Esophagus squamous epithelium (tissue), 5 donors: ENCODE measurements around the gene PCF11. TPM values are rescaled to one million over a fixed set of nuclear protein-coding genes. Genes with fewer than 3 reads are reported as not detected.

Experiments used
- DNase-seq: peaks from one replicate; lab custom pipeline; 2025; lab: John Stamatoyannopoulos, UW
- H3K27ac ChIP-seq, 4 donors: fragments of 200-600 bp; sonication (generic); one replicate each; pipeline ENCODE4 v1.5.1; 2016 to 2019; ENCODE audit warnings: mild to moderate bottlenecking in 1 of 4
- H3K27me3 ChIP-seq, 4 donors: fragments of 200-600 bp; sonication (generic); 1 replicate in 3 of 4; 2 replicates in 1 of 4; pipeline versions ENCODE4 v1.5.1 to v1.6.0; 2017 to 2021; ENCODE audit warnings: antibody characterized with exemption in 1 of 4
- H3K36me3 ChIP-seq, 3 donors: fragments of 200-600 bp; sonication (generic); one replicate each; pipeline ENCODE4 v1.5.1; 2016 to 2019
- H3K4me1 ChIP-seq, 3 donors: fragments of 200-600 bp; sonication (generic); one replicate each; pipeline ENCODE4 v1.5.1; 2017 to 2019
- H3K4me3 ChIP-seq, 4 donors: fragments of 200-600 bp; sonication (generic); 1 replicate in 3 of 4; 2 replicates in 1 of 4; pipeline ENCODE4 v1.5.1; 2016 to 2019; ENCODE audit warnings: mild to moderate bottlenecking in 2 of 4, moderate library complexity in 1 of 4
- H3K9me3 ChIP-seq, 3 donors: fragments of 200-600 bp; sonication (generic); one replicate each; pipeline ENCODE4 v1.5.1; 2016 to 2019
- CTCF ChIP-seq, 6 experiments: fragments of 450-650 bp in 4 of 6; fragments of 200-600 bp in 2 of 6; sonication (generic) in 2 of 6; IDR thresholded peaks; one replicate each; pipeline ENCODE4 v1.5.1; 2016 to 2019; ENCODE audit warnings: antibody characterized with exemption in 6 of 6, mild to moderate bottlenecking in 4 of 6, moderate library complexity in 4 of 6
- POLR2A ChIP-seq, 4 donors: fragments of 450-650 bp; IDR thresholded peaks; one replicate each; pipeline ENCODE4 v1.6.1; 2017; ENCODE audit warnings: antibody characterized with exemption in 4 of 4, mild to moderate bottlenecking in 4 of 4, moderate library complexity in 3 of 4
- WGBS, 2 donors: methylation state at CpG; one replicate each; pipeline ENCODE4 v1.1.5; 2018; 5-methylcytosine and 5-hydroxymethylcytosine counted together
- intact Hi-C: fragments of 100-400 bp; cut with DNase I; formaldehyde crosslinking; loops from one replicate; pipeline ENCODE4 v1.15.0; 2022
- small RNA-seq, 4 donors: library from RNA; depleted of rRNA; stranded (forward); fragments of <200 nt; gene quantifications; one replicate each; pipeline ENCODE3, GENCODE V24; 2016
- total RNA-seq, 4 donors: library from RNA; depleted of rRNA; stranded (reverse); fragments of >200 nt; gene quantifications; one replicate each; pipeline ENCODE4 v1.1.0, GENCODE V29; 2016
- donor health status: DM: yes; HTN: yes; CAD: no.

PCF11 gene
- total RNA-seq, 4 donors from 2014 or later = 33.6 to 64.1 (median 44.3) TPM

GRCh38 chr11:83221694-83222093 lies 64.8 kb downstream of the PCF11 start:
- Histone ChIP-seq H3K4me1 (no peaks in the 10 kb centered on the region), H3K9me3 (no peaks in the 10 kb centered on the region), H3K27me3 (no peaks in the 10 kb centered on the region), H3K4me3 (no peak overlapping the region), H3K27ac (no peak overlapping the region), H3K36me3 (no peaks in the 10 kb centered on the region)
- no peak for TF ChIP-seq POLR2A (IDR thresholded peaks at IDR 0.05)
- TF ChIP-seq CTCF (IDR thresholded peaks at IDR 0.05) = no peak
- intact Hi-C loops = no loop called here
- no peak for DNase-seq

GRCh38 chr11:83222499-83222898 lies 65.6 kb downstream of the PCF11 start:
- Histone ChIP-seq H3K27me3 (no peaks in the 10 kb centered on the region), H3K36me3 (no peaks in the 10 kb centered on the region), H3K9me3 (no peaks in the 10 kb centered on the region), H3K27ac (no peak overlapping the region), H3K4me1 (no peaks in the 10 kb centered on the region), H3K4me3 (no peak overlapping the region)
- intact Hi-C loops = no loop called here
- TF ChIP-seq POLR2A (IDR thresholded peaks at IDR 0.05) (no peak), CTCF (IDR thresholded peaks at IDR 0.05) (no peak)
- no peak for DNase-seq
- 79 to 82% methylated on average over 1 of the region's 1 CpG for WGBS, 2 donors

- intact Hi-C loops = no loop called here
- TF ChIP-seq CTCF (IDR thresholded peaks at IDR 0.05) = no peak
- TF ChIP-seq POLR2A (IDR thresholded peaks at IDR 0.05) = no peak
- no peak for DNase-seq
- no peak overlapping the region for H3K27ac ChIP-seq
- H3K4me1 ChIP-seq = no peaks in the 10 kb centered on the region
- H3K4me3 ChIP-seq = no peak overlapping the region
- no peaks in the 10 kb centered on the region for H3K36me3 ChIP-seq
- H3K9me3 ChIP-seq = no peaks in the 10 kb centered on the region
- no peaks in the 10 kb centered on the region for H3K27me3 ChIP-seq
- 88 to 91% methylated on average over 2 of the region's 2 CpGs for WGBS, 2 donors
Measured at GRCh38 chr11:83223457-83223856, 66.5 kb downstream of the PCF11 start.

- H3K27ac ChIP-seq = no peak overlapping the region
- 64 to 74% methylated on average over 1 of the region's 1 CpG for WGBS, 2 donors
- no peak overlapping the region for H3K4me3 ChIP-seq
- no peak for DNase-seq
- H3K9me3 ChIP-seq = no peaks in the 10 kb centered on the region
- H3K27me3 ChIP-seq = no peaks in the 10 kb centered on the region
- H3K36me3 ChIP-seq = peaks cover 0 to 6% (median 0%) of the 10 kb centered on the region in 3 donors
- H3K4me1 ChIP-seq = no peaks in the 10 kb centered on the region
- no peak for TF ChIP-seq CTCF (IDR thresholded peaks at IDR 0.05)
- TF ChIP-seq POLR2A (IDR thresholded peaks at IDR 0.05) = no peak
- intact Hi-C loops = no loop called here
Measured at GRCh38 chr11:83235825-83236224, 78.9 kb downstream of the PCF11 start.

Small RNA genes within 50 kb of the gene (small RNA-seq; reads per million reads assigned to genes)
- gene AP000873.5 = 0 reads per million in 4 donors

Other genes starting within 250 kb of the PCF11 start
- gene RAB30, start 85.2 kb upstream of the PCF11 start, total RNA-seq = 1 to 10 TPM; 2.2 to 8.7 (median 6.0) TPM
- 1 to 10 TPM; 3.9 to 7.4 (median 5.2) TPM for gene ANKRD42, start 36.6 kb downstream of the PCF11 start, total RNA-seq
- gene CCDC90B, start 129.2 kb downstream of the PCF11 start, total RNA-seq = 10 to 100 TPM; 17.8 to 35.0 (median 27.6) TPM